HG03025 (cell line): ENCODE measurements around the gene ERCC2.

Experiments
- ATAC-seq: cut with Tn5 transposase; IDR thresholded peaks from one replicate; pipeline ENCODE4 v1.9.1; 2021; ENCODE audit warnings: mild to moderate bottlenecking, moderate library complexity; ENCODE audit not compliant: unreplicated experiment, low FRiP score

The ERCC2 gene

GRCh38 chr19:45402298-45403061 is 32.1 kb upstream of the ERCC2 start:
- ATAC-seq, result no peak

GRCh38 chr19:45401815-45402214 is 31.4 kb upstream of the ERCC2 start:
- no peak for ATAC-seq

GRCh38 chr19:45400192-45400591 is 29.8 kb upstream of the ERCC2 start:
- ATAC-seq, result no peak

GRCh38 chr19:45395821-45396617 is 25.6 kb upstream of the ERCC2 start:
- ATAC-seq, result no peak

GRCh38 chr19:45391871-45392665 is 21.7 kb upstream of the ERCC2 start:
- ATAC-seq, result no peak

GRCh38 chr19:45391346-45391745 is 21.0 kb upstream of the ERCC2 start:
- ATAC-seq, result no peak

- no peak for ATAC-seq
Observed at GRCh38 chr19:45385392-45386221, 15.2 kb upstream of the ERCC2 start.

- ATAC-seq, result no peak
Observed at GRCh38 chr19:45382426-45382825, 12.1 kb upstream of the ERCC2 start.

GRCh38 chr19:45380107-45380506 is 9.7 kb upstream of the ERCC2 start:
- ATAC-seq, result no peak

GRCh38 chr19:45376045-45376724 is 5.8 kb upstream of the ERCC2 start:
- no peak for ATAC-seq

GRCh38 chr19:45368737-45369340 is 1.5 kb downstream of the ERCC2 start:
- no peak for ATAC-seq

GRCh38 chr19:45368127-45368526 is 2.2 kb downstream of the ERCC2 start:
- no peak for ATAC-seq

GRCh38 chr19:45364696-45365095 is 5.7 kb downstream of the ERCC2 start:
- no peak for ATAC-seq

GRCh38 chr19:45363861-45364459 is 6.4 kb downstream of the ERCC2 start:
- ATAC-seq, result no peak

- ATAC-seq, result no peak
Observed at GRCh38 chr19:45362291-45362690, 8.1 kb downstream of the ERCC2 start.

- no peak for ATAC-seq
Observed at GRCh38 chr19:45361608-45362007, 8.8 kb downstream of the ERCC2 start.

- ATAC-seq, result no peak
Observed at GRCh38 chr19:45358213-45358792, 12.1 kb downstream of the ERCC2 start.

- no peak for ATAC-seq
Observed at GRCh38 chr19:45357445-45357783, 13.0 kb downstream of the ERCC2 start.
